Lower lobe of right lung (tissue), 2 donors: Measurements from ENCODE around the gene CACNA1D. TPM values are rescaled to one million over a fixed set of nuclear protein-coding genes. Genes with fewer than 3 reads are reported as not detected.

Experiments
- ATAC-seq, 2 donors: fragments of 200-7000 bp; cut with Tn5 transposase; one replicate each; pipeline ENCODE4 v1.9.1; 2020 to 2022; ENCODE audit warnings: mild to moderate bottlenecking in 2 of 2, moderate library complexity in 2 of 2
- DNase-seq: peaks from one replicate; pipeline ENCODE4 v3.0.0-alpha.2; 2020
- H3K27ac ChIP-seq: fragments of 200-600 bp; one replicate; pipeline ENCODE4 v1.8.0; 2022
- H3K27me3 ChIP-seq: fragments of 200-600 bp; one replicate; pipeline ENCODE4 v1.8.0; 2022; ENCODE audit warnings: low read depth
- H3K36me3 ChIP-seq: fragments of 200-600 bp; one replicate; pipeline ENCODE4 v1.8.0; 2022; ENCODE audit warnings: mild to moderate bottlenecking
- H3K4me1 ChIP-seq: fragments of 200-600 bp; one replicate; pipeline ENCODE4 v1.8.0; 2022
- H3K4me3 ChIP-seq: fragments of 200-600 bp; one replicate; pipeline ENCODE4 v1.8.0; 2022; ENCODE audit warnings: mild to moderate bottlenecking
- H3K9me3 ChIP-seq: fragments of 200-600 bp; one replicate; pipeline ENCODE4 v1.8.0; 2022
- CTCF ChIP-seq: fragments of 200-600 bp; IDR thresholded peaks from one replicate; pipeline ENCODE4 v1.8.0; 2022; ENCODE audit warnings: antibody characterized with exemption, mild to moderate bottlenecking
- intact Hi-C: fragments of 100-400 bp; cut with DNase I; formaldehyde crosslinking; loops from one replicate; pipeline ENCODE4 v1.11.0; 2022
- total RNA-seq: library from RNA; stranded (reverse); fragmentation: NEBNext Ultra II Directional; extraction: Animal tissue kit (Norgen Biotek cat#: 25700); gene quantifications from one replicate; pipeline ENCODE4 v1.2.1, GENCODE V29; 2021
- donor health status: DM: no; HTN: yes; CAD: no; lungs with severe emphysema.

The CACNA1D gene
- total RNA-seq, 1 donor from 2014 or later: 33.6 TPM

- H3K27me3 ChIP-seq: no peaks in the 10 kb centered on the region
- no peaks in the 10 kb centered on the region for H3K4me1 ChIP-seq
- H3K36me3 ChIP-seq: no peaks in the 10 kb centered on the region
- no peak for DNase-seq
- no peak overlapping the region for H3K27ac ChIP-seq
- TF ChIP-seq CTCF: no peak
- ATAC-seq: no peak
- no peak overlapping the region for H3K4me3 ChIP-seq
- H3K9me3 ChIP-seq: no peaks in the 10 kb centered on the region
- intact Hi-C loops: no loop called here
Measured at GRCh38 chr3:53503195-53503594, 8.8 kb downstream of the CACNA1D start.

GRCh38 chr3:53506110-53506762 is 11.8 kb downstream of the CACNA1D start:
- Histone ChIP-seq H3K27me3 (no peaks in the 10 kb centered on the region), H3K4me3 (no peak overlapping the region), H3K36me3 (no peaks in the 10 kb centered on the region), H3K27ac (no peak overlapping the region), H3K4me1 (no peaks in the 10 kb centered on the region), H3K9me3 (no peaks in the 10 kb centered on the region)
- intact Hi-C loops: no loop called here
- ATAC-seq (peak in 1 of 2 donors; percentile 36), DNase-seq (no peak)
- no peak for TF ChIP-seq CTCF

GRCh38 chr3:53506763-53507145 is 12.3 kb downstream of the CACNA1D start:
- no peak for DNase-seq
- no peaks in the 10 kb centered on the region for H3K27me3 ChIP-seq
- ATAC-seq: no peak
- intact Hi-C loops: no loop called here
- H3K36me3 ChIP-seq: no peaks in the 10 kb centered on the region
- no peaks in the 10 kb centered on the region for H3K9me3 ChIP-seq
- no peaks in the 10 kb centered on the region for H3K4me1 ChIP-seq
- no peak for TF ChIP-seq CTCF
- no peak overlapping the region for H3K4me3 ChIP-seq
- no peak overlapping the region for H3K27ac ChIP-seq

- no peak overlapping the region for H3K27ac ChIP-seq
- intact Hi-C loops: no loop called here
- TF ChIP-seq CTCF: no peak
- H3K4me3 ChIP-seq: no peak overlapping the region
- ATAC-seq: no peak
- H3K27me3 ChIP-seq: no peaks in the 10 kb centered on the region
- DNase-seq: no peak
- no peaks in the 10 kb centered on the region for H3K4me1 ChIP-seq
- no peaks in the 10 kb centered on the region for H3K9me3 ChIP-seq
- H3K36me3 ChIP-seq: no peaks in the 10 kb centered on the region
Measured at GRCh38 chr3:53509494-53509893, 15.1 kb downstream of the CACNA1D start.

- H3K27me3 ChIP-seq: no peaks in the 10 kb centered on the region
- H3K4me3 ChIP-seq: no peak overlapping the region
- TF ChIP-seq CTCF: no peak
- intact Hi-C loops: no loop called here
- ATAC-seq (no peak), DNase-seq (no peak)
- H3K9me3 ChIP-seq: no peaks in the 10 kb centered on the region
- no peak overlapping the region for H3K27ac ChIP-seq
- H3K36me3 ChIP-seq: no peaks in the 10 kb centered on the region
- no peaks in the 10 kb centered on the region for H3K4me1 ChIP-seq
Measured at GRCh38 chr3:53510508-53510907, 16.1 kb downstream of the CACNA1D start.
